ENCODE measurements around the gene SOX13. TPM values are rescaled to one million over a fixed set of nuclear protein-coding genes. Genes with fewer than 3 reads are reported as not detected.

The SOX13 gene
- total RNA-seq, 1 donor, result 0.81 TPM

- DNase-seq (ENCODE audit: low read depth in 2 of 3, low spot score in 2 of 3), result no peak
Measured at GRCh38 chr1:204149635-204150565, 77.0 kb downstream of the SOX13 start.

GRCh38 chr1:204150702-204151551 lies 78.0 kb downstream of the SOX13 start:
- DNase-seq (ENCODE audit: low read depth in 2 of 3, low spot score in 2 of 3), result peak in 1 of 3 donors; percentile 56

GRCh38 chr1:204151552-204152309 lies 78.8 kb downstream of the SOX13 start, which contains the start of gene ETNK2:
ETNK2 (minus strand) TSS chr1:204152044; CDS start chr1:204151852, 192 bp downstream.
- peak in 2 of 3 donors; percentile 62 to 68 for DNase-seq (ENCODE audit: low read depth in 2 of 3, low spot score in 2 of 3)

- DNase-seq (ENCODE audit: low read depth in 2 of 3, low spot score in 2 of 3), result no peak
Measured at GRCh38 chr1:204152310-204153044, 79.6 kb downstream of the SOX13 start.

- DNase-seq (ENCODE audit: low read depth in 2 of 3, low spot score in 2 of 3), result no peak
Measured at GRCh38 chr1:204153667-204154066, 80.8 kb downstream of the SOX13 start.

GRCh38 chr1:204154568-204155255 lies 81.8 kb downstream of the SOX13 start:
- no peak for DNase-seq (ENCODE audit: low read depth in 2 of 3, low spot score in 2 of 3)

GRCh38 chr1:204155881-204156280 lies 83.0 kb downstream of the SOX13 start:
- DNase-seq (ENCODE audit: low read depth in 2 of 3, low spot score in 2 of 3), result no peak

GRCh38 chr1:204157962-204158361 lies 85.0 kb downstream of the SOX13 start:
- peak in 1 of 3 donors; percentile 60 for DNase-seq (ENCODE audit: low read depth in 2 of 3, low spot score in 2 of 3)

- no peak for DNase-seq (ENCODE audit: low read depth in 2 of 3, low spot score in 2 of 3)
Measured at GRCh38 chr1:204161609-204162493, 88.9 kb downstream of the SOX13 start.

GRCh38 chr1:204162494-204163074 lies 89.7 kb downstream of the SOX13 start:
- DNase-seq (ENCODE audit: low read depth in 2 of 3, low spot score in 2 of 3), result peak; percentile 50 to 79 (median 64)

- DNase-seq (ENCODE audit: low read depth in 2 of 3, low spot score in 2 of 3), result peak in 1 of 3 donors; percentile 53
Measured at GRCh38 chr1:204166219-204166618, 93.3 kb downstream of the SOX13 start, which contains the start of gene REN. REN (minus strand) TSS chr1:204166337; CDS start chr1:204166293, 44 bp downstream.

- no peak for DNase-seq (ENCODE audit: low read depth in 2 of 3, low spot score in 2 of 3)
Measured at GRCh38 chr1:204167730-204168129, 94.8 kb downstream of the SOX13 start.

- DNase-seq (ENCODE audit: low read depth in 2 of 3, low spot score in 2 of 3), result peak in 1 of 3 donors; percentile 34
Measured at GRCh38 chr1:204169858-204170257, 96.9 kb downstream of the SOX13 start.

GRCh38 chr1:204170494-204171155 lies 97.7 kb downstream of the SOX13 start:
- DNase-seq (ENCODE audit: low read depth in 2 of 3, low spot score in 2 of 3), result no peak

GRCh38 chr1:204171751-204172178 lies 98.8 kb downstream of the SOX13 start:
- DNase-seq (ENCODE audit: low read depth in 2 of 3, low spot score in 2 of 3), result no peak

- no peak for DNase-seq (ENCODE audit: low read depth in 2 of 3, low spot score in 2 of 3)
Measured at GRCh38 chr1:204172404-204173029, 99.6 kb downstream of the SOX13 start.

GRCh38 chr1:204174958-204175357 lies 102.0 kb downstream of the SOX13 start:
- DNase-seq (ENCODE audit: low read depth in 2 of 3, low spot score in 2 of 3), result no peak
